Activated T-cell treated with anti-CD3 and anti-CD28 coated beads for 1 hour (primary cell): ENCODE measurements around the gene SOX3.

Source experiments
- DNase-seq: peaks from one replicate; pipeline ENCODE4 v3.0.0-alpha.2; 2020; ENCODE audit warnings: low read depth

Gene SOX3

GRCh38 chrX:140495739-140496138 is 9.1 kb downstream of the SOX3 start:
- no peak for DNase-seq

DNA sequence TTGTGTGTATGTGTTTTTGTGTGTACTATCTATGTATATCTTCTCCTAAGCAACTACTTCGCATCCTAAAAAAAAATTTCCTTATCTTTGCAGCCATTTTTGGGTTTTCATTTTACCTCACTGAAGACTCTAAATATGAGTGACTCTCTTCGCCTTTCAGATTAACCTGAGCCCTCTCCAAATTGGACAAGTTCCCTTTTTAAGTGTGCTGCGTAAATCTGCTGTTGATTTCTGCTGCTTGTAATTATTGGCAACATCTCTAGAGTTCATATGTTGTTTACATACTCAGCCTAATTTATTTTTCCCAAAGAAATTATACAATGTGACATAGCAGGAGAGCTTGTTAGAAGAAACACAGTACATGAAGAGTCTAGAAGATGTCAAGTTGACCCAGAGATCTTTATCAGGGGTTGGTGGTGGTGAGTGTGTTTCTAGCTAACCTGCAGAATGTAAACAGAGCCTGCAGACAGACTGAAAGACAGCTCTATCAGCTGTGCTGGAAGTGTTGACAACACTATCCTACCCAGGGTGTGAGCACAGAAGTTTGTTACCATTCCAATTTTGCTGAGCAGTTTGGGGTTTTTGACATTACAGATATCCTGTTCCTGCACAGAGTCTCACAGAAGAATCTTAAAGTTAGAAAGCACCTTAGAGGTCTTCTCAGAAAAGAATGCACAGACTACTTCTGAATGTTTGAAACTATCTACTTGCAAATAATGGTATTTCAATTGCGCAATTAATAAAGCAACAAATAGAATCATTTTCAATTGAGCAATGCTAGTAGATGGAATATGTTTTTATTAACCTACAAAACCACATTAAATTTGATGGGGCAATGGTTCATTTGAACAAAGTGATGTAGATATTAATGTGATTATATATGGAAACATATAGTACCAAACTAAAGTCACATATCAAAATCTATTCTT is 12.5 kb downstream of the SOX3 start:
- no peak for DNase-seq

DNA sequence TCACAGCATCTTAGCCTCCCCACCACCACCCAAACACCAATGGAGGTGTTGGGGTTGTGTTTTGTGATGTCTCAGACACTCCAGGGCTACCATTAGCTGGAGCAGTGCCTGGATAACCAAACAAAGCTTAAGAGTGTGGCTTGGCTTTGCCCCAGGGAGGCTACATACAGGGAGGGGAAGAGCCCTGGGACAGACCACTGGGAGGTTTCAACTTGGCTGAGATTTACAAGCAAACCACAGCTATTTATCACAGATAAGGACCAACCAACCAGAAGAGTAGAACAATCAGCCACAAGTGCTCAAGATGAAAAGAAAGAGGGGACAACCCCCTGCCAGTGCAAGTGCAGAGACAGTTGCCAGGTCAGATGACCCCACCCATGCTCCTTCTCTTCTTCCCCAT is 24.1 kb downstream of the SOX3 start:
- DNase-seq, result no peak

- no peak for DNase-seq
Measured at GRCh38 chrX:140477987-140478386, 26.9 kb downstream of the SOX3 start.

DNA sequence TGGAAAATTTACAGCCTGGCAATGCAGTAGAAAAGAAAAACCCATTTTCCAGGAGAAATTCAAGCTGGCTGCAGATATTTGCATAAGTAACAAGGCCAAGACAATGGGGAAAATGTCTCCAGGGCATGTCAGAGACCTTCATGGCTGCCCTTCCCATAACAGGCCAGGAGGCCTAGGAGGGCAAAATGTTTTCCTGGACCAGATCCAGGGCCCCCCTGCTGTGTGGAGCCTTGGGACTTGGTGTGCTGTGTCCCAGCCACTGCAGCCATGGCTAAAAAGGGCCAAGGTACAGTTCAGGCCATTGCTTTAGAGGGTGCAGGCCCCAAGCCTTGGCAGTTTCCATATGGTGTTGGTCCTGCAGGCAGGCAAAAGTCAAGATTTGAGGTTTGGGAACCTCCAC is 29.8 kb downstream of the SOX3 start:
- no peak for DNase-seq

- no peak for DNase-seq
Measured at GRCh38 chrX:140467211-140467610, 37.7 kb downstream of the SOX3 start.
